ENCODE data around the gene INAVA.
"Not testable (repeated sequence)": the region's sequence is repeated elsewhere in the genome, so short reads cannot be mapped to it uniquely, and the experiment has no call there.

INAVA gene

GRCh38 chr1:200899015-200899386 lies 4.3 kb downstream of the INAVA start:
- DNase-seq (ENCODE audit: low read depth), result no peak

GRCh38 chr1:200899451-200899915 lies 4.8 kb downstream of the INAVA start:
- no peak for DNase-seq (ENCODE audit: low read depth)

- DNase-seq (ENCODE audit: low read depth), result no peak
These were observed 5.5 kb downstream of the INAVA start for GRCh38 chr1:200899954-200900867.

GRCh38 chr1:200900877-200901276 lies 6.2 kb downstream of the INAVA start:
- DNase-seq (ENCODE audit: low read depth), result no peak

GRCh38 chr1:200901350-200901749 lies 6.7 kb downstream of the INAVA start:
- DNase-seq (ENCODE audit: low read depth), result no peak

- DNase-seq (ENCODE audit: low read depth), result no peak
These were observed 7.2 kb downstream of the INAVA start for GRCh38 chr1:200901796-200902444.

- no peak for DNase-seq (ENCODE audit: low read depth)
These were observed 9.1 kb downstream of the INAVA start for GRCh38 chr1:200903793-200904192.

- DNase-seq (ENCODE audit: low read depth), result no peak
These were observed 10.1 kb downstream of the INAVA start for GRCh38 chr1:200904772-200905171.

GRCh38 chr1:200905411-200906052 lies 10.8 kb downstream of the INAVA start:
- no peak for DNase-seq (ENCODE audit: low read depth)

GRCh38 chr1:200906491-200906890 lies 11.8 kb downstream of the INAVA start:
- no peak for DNase-seq (ENCODE audit: low read depth)

- DNase-seq (ENCODE audit: low read depth), result no peak
These were observed 13.0 kb downstream of the INAVA start for GRCh38 chr1:200907611-200908097.

- no peak for DNase-seq (ENCODE audit: low read depth)
These were observed 13.6 kb downstream of the INAVA start for GRCh38 chr1:200908191-200908868.

- DNase-seq (ENCODE audit: low read depth), result no peak
These were observed 14.4 kb downstream of the INAVA start for GRCh38 chr1:200909071-200909470.

GRCh38 chr1:200909757-200910239 lies 15.1 kb downstream of the INAVA start:
- DNase-seq (ENCODE audit: low read depth), result no peak

GRCh38 chr1:200911361-200911760 lies 16.7 kb downstream of the INAVA start:
- no peak for DNase-seq (ENCODE audit: low read depth)

- not testable (repeated sequence) for DNase-seq (ENCODE audit: low read depth)
These were observed 17.2 kb downstream of the INAVA start for GRCh38 chr1:200911936-200912335.

- no peak for DNase-seq (ENCODE audit: low read depth)
These were observed 18.2 kb downstream of the INAVA start for GRCh38 chr1:200912737-200913407.

GRCh38 chr1:200916152-200916551 lies 21.5 kb downstream of the INAVA start:
- no peak for DNase-seq (ENCODE audit: low read depth)

GRCh38 chr1:200916681-200917080 lies 22.0 kb downstream of the INAVA start:
- DNase-seq (ENCODE audit: low read depth), result no peak

GRCh38 chr1:200917291-200917817 lies 22.7 kb downstream of the INAVA start:
- no peak for DNase-seq (ENCODE audit: low read depth)

GRCh38 chr1:200918006-200918405 lies 23.3 kb downstream of the INAVA start:
- no peak for DNase-seq (ENCODE audit: low read depth)
